Measurements from ENCODE around the gene LTBP3. TPM values are rescaled to one million over a fixed set of nuclear protein-coding genes. Genes with fewer than 3 reads are reported as not detected.
"Not testable (repeated sequence)": the region's sequence is repeated elsewhere in the genome, so short reads cannot be mapped to it uniquely, and the experiment has no call there.

Gene LTBP3
- total RNA-seq, 2 donors from 2014 or later: 492 to 512 TPM

DNA sequence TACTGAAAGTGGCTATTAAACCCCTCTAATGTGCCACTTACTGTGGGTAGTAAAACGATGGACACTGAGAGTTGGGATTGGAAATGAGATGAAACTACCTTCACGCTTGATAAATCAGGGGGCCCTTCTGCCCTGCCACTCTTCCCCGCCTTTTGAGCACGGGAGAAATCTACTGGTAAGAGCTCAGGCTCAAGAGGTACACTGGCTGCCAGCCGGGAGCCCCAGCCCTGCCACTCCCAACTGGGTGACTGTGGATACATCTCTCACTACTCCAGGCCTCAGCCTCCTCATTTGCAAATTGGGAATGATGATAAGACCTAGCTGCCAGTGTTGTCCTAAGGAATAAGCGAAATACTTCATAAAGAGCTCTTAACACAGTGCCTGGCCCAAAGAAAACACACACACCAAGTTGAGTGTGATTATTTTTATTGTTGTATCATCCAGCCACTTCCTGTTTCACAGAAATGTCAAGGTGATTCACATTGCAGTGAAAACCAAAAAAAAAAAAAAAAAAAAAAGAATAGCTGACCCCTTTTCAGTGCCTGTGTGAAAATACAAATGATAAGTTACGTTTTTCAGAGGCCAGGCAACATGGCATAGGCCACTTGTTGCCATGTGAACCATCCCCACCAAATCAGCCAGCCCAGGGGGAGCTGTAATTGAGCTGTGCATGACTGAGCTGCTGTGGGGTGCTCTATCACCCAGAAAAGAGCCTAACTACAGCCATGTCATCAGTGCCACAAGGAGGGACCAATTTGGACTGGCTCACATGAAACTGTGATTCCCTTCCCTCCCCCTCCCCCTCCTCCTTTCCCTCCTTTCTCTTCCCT lies 7.7 kb upstream of the LTBP3 start:
- no peaks in the 10 kb centered on the region for H3K36me3 ChIP-seq
- peaks cover 20 to 55% of the 10 kb centered on the region in 2 donors for H3K4me1 ChIP-seq (ENCODE audit: control insufficient read depth in 1 of 2, low read depth in 2 of 2)
- ATAC-seq (ENCODE audit: insufficient number of reproducible peaks, low FRiP score, low read depth) (no peak), DNase-seq (ENCODE audit: low spot score) (no peak)
- H3K4me3 ChIP-seq: no peak overlapping the region
- no peaks in the 10 kb centered on the region for H3K9me3 ChIP-seq
- H3K27ac ChIP-seq: peak overlapping the region; percentile 50 to 52
- TF ChIP-seq, protein P1, sequence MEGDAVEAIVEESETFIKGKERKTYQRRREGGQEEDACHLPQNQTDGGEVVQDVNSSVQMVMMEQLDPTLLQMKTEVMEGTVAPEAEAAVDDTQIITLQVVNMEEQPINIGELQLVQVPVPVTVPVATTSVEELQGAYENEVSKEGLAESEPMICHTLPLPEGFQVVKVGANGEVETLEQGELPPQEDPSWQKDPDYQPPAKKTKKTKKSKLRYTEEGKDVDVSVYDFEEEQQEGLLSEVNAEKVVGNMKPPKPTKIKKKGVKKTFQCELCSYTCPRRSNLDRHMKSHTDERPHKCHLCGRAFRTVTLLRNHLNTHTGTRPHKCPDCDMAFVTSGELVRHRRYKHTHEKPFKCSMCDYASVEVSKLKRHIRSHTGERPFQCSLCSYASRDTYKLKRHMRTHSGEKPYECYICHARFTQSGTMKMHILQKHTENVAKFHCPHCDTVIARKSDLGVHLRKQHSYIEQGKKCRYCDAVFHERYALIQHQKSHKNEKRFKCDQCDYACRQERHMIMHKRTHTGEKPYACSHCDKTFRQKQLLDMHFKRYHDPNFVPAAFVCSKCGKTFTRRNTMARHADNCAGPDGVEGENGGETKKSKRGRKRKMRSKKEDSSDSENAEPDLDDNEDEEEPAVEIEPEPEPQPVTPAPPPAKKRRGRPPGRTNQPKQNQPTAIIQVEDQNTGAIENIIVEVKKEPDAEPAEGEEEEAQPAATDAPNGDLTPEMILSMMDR (IDR thresholded peaks at IDR 0.05): no peak
- no peaks in the 10 kb centered on the region for H3K27me3 ChIP-seq (replicated peaks; ENCODE audit: insufficient read depth)

DNA sequence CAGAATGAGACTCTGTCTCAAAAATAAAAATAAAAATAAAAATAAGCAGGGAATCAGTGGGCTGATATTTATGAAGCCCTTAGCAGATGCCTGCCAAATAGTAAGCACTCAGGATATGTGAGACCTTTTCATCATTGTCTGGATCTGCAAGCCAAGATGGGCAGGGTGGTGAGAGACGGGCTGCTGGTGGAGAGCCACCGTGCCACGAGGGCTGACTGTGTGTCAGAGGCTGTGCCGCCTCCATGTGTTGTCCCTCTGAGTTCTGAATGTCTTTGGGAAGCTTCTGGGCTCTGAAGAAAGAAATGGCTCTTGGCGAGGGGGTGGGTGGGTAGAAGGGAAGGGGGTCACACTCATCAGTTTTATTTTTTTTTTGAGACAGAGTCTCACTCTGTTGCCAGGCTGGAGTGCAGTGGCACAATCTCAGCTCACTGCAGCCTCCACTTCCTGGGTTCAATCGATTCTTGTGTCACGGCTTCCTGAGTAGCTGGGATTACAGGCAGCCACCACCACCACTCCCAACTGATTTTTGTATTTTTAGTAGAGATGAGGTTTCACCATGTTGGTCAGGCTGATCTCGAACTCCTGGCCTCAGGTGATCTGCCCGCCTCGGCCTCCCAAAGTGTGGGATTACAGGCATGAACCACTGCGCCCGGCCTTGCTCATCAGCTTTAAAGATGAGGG lies 6.9 kb upstream of the LTBP3 start:
- Histone ChIP-seq H3K27ac (peak overlapping the region; percentile 50 to 52), H3K4me1 (ENCODE audit: control insufficient read depth in 1 of 2, low read depth in 2 of 2) (peaks cover 23 to 60% of the 10 kb centered on the region in 2 donors)
- H3K36me3 ChIP-seq; H3K9me3 ChIP-seq; H3K4me3 ChIP-seq; ATAC-seq (ENCODE audit: insufficient number of reproducible peaks, low FRiP score, low read depth); H3K27me3 ChIP-seq (replicated peaks; ENCODE audit: insufficient read depth); DNase-seq (ENCODE audit: low spot score): not testable (repeated sequence)

DNA sequence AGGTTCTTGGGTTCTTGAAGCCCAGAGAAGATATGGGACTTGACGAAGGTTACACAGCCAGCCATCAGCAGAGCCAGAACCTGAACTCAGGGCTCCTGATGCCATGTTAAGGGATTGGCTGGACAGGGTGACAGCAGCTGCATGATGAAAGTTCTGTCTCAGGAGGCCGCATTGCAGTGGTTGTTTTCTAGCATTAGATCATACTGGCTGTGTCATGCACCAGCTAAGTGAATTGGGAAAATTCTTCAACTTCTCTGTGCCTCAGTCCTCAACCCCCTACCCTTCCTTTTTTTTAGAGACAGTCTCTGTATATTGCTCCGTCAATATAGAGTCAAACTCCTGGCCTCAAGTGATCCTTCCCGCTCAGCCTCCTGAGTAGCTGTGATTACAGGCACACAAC lies 5.4 kb upstream of the LTBP3 start:
- Histone ChIP-seq H3K4me3 (no peak overlapping the region), H3K27me3 (replicated peaks; ENCODE audit: insufficient read depth) (no peaks in the 10 kb centered on the region), H3K9me3 (no peaks in the 10 kb centered on the region), H3K4me1 (ENCODE audit: control insufficient read depth in 1 of 2, low read depth in 2 of 2) (peaks cover 29 to 65% of the 10 kb centered on the region in 2 donors), H3K27ac (peak overlapping the region; percentile 46 to 66), H3K36me3 (no peaks in the 10 kb centered on the region)
- DNase-seq (ENCODE audit: low spot score) (no peak), ATAC-seq (ENCODE audit: insufficient number of reproducible peaks, low FRiP score, low read depth) (no peak)
- TF ChIP-seq, protein P1 (IDR thresholded peaks at IDR 0.05): no peak

DNA sequence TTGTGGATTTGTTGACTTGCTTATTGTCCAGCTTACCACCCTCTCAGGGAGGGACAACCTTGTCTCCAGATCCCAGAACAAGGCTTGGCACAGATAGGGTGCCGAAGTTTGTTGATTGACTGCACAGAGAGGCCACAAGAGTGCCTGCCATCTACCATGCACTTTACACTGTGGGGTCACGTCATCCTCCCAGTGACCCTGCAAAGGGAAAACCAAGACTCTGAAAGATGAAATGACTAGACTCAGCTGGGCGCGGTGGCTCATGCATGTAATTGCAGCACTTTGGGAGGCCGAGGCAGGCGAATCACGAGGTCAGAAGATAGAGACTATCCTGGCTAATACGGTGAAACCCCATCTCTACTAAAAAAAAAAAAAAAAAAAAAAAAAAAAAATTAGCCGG lies 4.6 kb upstream of the LTBP3 start:
- H3K9me3 ChIP-seq: no peaks in the 10 kb centered on the region
- H3K27me3 ChIP-seq (replicated peaks; ENCODE audit: insufficient read depth): no peaks in the 10 kb centered on the region
- no peaks in the 10 kb centered on the region for H3K36me3 ChIP-seq
- H3K4me3 ChIP-seq: no peak overlapping the region
- TF ChIP-seq, protein P1 (IDR thresholded peaks at IDR 0.05): no peak
- ATAC-seq (ENCODE audit: insufficient number of reproducible peaks, low FRiP score, low read depth) (no peak), DNase-seq (ENCODE audit: low spot score) (no peak)
- H3K4me1 ChIP-seq (ENCODE audit: control insufficient read depth in 1 of 2, low read depth in 2 of 2): peaks cover 23 to 61% of the 10 kb centered on the region in 2 donors
- H3K27ac ChIP-seq: no peak overlapping the region

DNA sequence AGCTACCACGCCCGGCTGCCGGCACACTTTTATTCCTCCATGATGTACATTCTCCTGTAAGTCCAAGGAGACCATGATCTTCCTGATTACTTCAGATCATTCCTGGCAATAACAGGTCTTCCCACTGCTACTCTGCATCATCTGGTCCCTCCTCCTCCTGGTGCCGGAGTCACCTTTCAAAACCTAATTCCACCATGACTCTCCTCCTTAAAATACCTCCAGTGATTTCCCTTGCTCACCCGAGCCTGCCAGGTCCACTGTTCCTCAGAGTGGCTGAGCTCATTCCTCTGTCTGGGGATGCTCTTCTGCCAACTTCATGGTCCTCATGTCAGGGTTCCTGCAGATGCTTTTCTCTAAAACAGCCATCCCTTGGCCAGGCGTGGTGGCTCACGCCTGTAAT lies 3.9 kb upstream of the LTBP3 start:
- Histone ChIP-seq H3K4me1 (ENCODE audit: control insufficient read depth in 1 of 2, low read depth in 2 of 2) (peaks cover 23 to 58% of the 10 kb centered on the region in 2 donors), H3K27me3 (replicated peaks; ENCODE audit: insufficient read depth) (no peaks in the 10 kb centered on the region), H3K27ac (peak overlapping the region; percentile 96 to 99), H3K9me3 (no peaks in the 10 kb centered on the region), H3K36me3 (no peaks in the 10 kb centered on the region), H3K4me3 (no peak overlapping the region)
- DNase-seq (ENCODE audit: low spot score): no peak
- TF ChIP-seq, protein P1 (IDR thresholded peaks at IDR 0.05): no peak
- no peak for ATAC-seq (ENCODE audit: insufficient number of reproducible peaks, low FRiP score, low read depth)
